ENCODE data around the gene NPAS3. TPM values are rescaled to one million over a fixed set of nuclear protein-coding genes. Genes with fewer than 3 reads are reported as not detected.
A peak's percentile ranks its signal among the peaks of the same experiment; 100 is the strongest.

The NPAS3 gene
- total and polyA plus RNA-seq, 2 of the 13 experiments (the other 11 are each of a cell fraction or from before 2014, with no cell fraction given) = not detected

- intact Hi-C loops (cut with micrococcal nuclease; ENCODE audit: unreplicated experiment) = no loop called here
- Histone ChIP-seq H3K9me3 (ENCODE audit: low read length) (no peaks in the 10 kb centered on the region), H3K4me3 (replicated peaks in 1 of 3; ENCODE audit: insufficient read depth in 1 of 3, low read depth in 2 of 3, low read length in 3 of 3) (no peak overlapping the region), H3K9ac (ENCODE audit: insufficient read depth, low read depth, low read length) (no peak overlapping the region), H3K4me1 (ENCODE audit: insufficient read depth, low read length) (no peaks in the 10 kb centered on the region), H3K4me2 (ENCODE audit: low read depth, low read length) (no peak overlapping the region), H2AFZ (ENCODE audit: low read length) (no peak overlapping the region), H3K36me3 (replicated peaks in 1 of 2; ENCODE audit: control insufficient read depth in 1 of 2, insufficient read depth in 2 of 2, low read length in 2 of 2) (no peaks in the 10 kb centered on the region), H3K27ac (ENCODE audit: extremely low read length, insufficient read depth, low read length) (no peak overlapping the region), H3K79me2 (ENCODE audit: insufficient read depth, low read length) (no peaks in the 10 kb centered on the region), H4K20me1 (ENCODE audit: insufficient read depth, low read length) (no peaks in the 10 kb centered on the region), H3K27me3 (ENCODE audit: control insufficient read depth in 1 of 2, insufficient read depth in 2 of 2, low read length in 2 of 2) (peaks cover 2 to 11% of the 10 kb centered on the region in 2 experiments; a peak in 2 of 5 replicates)
- TF ChIP-seq RBM39 (IDR thresholded peaks at IDR 0.05; ENCODE audit: low read depth, low read length, poor library complexity, severe bottlenecking) (no peak), ZNF280D (CRISPR knock-in tag; IDR thresholded peaks at IDR 0.05) (no peak), SIN3B (IDR thresholded peaks at IDR 0.05; ENCODE audit: low read length) (no peak)
- 13% methylated on average over 3 of the region's 3 CpGs for WGBS (ENCODE audit: low lambda C conversion rate)
- no peak for ATAC-seq
- ChIA-PET POLR2A (no interaction called here), CTCF (ENCODE audit: low intra/inter-chr PET ratio, low total read pairs) (no interaction called here)
- BruUV-seq (replicated peaks) = no TSS peak
- no peak for DNase-seq (ENCODE audit: low spot score)
- in situ Hi-C loops (cut with HindIII; ENCODE audit: extremely low pct_ligation_motif_present, low pct_unique_long_range_greater_than_20kb) = no loop called here
- no peak for FAIRE-seq
These were observed 795.7 kb downstream of the NPAS3 start for GRCh38 chr14:33734387-33734786.

- intact Hi-C loops (cut with micrococcal nuclease; ENCODE audit: unreplicated experiment) = no loop called here
- no peak for FAIRE-seq
- WGBS (ENCODE audit: low lambda C conversion rate) = 2% methylated on average over 3 of the region's 3 CpGs
- TF ChIP-seq NR2C2 (CRISPR knock-in tag; IDR thresholded peaks at IDR 0.05; ENCODE audit: borderline replicate concordance) = no peak
- Histone ChIP-seq H3K36me3 (replicated peaks in 1 of 2; ENCODE audit: control insufficient read depth in 1 of 2, insufficient read depth in 2 of 2, low read length in 2 of 2) (no peaks in the 10 kb centered on the region), H3K9me3 (ENCODE audit: low read length) (no peaks in the 10 kb centered on the region), H4K20me1 (ENCODE audit: insufficient read depth, low read length) (no peaks in the 10 kb centered on the region), H3K27ac (ENCODE audit: extremely low read length, insufficient read depth, low read length) (no peak overlapping the region), H2AFZ (ENCODE audit: low read length) (no peak overlapping the region), H3K4me3 (replicated peaks in 1 of 3; ENCODE audit: insufficient read depth in 1 of 3, low read depth in 2 of 3, low read length in 3 of 3) (no peak overlapping the region), H3K79me2 (ENCODE audit: insufficient read depth, low read length) (no peaks in the 10 kb centered on the region), H3K27me3 (ENCODE audit: control insufficient read depth in 1 of 2, insufficient read depth in 2 of 2, low read length in 2 of 2) (peaks cover 2 to 11% of the 10 kb centered on the region in 2 experiments; a peak in 1 of 5 replicates), H3K4me1 (ENCODE audit: insufficient read depth, low read length) (no peaks in the 10 kb centered on the region), H3K4me2 (ENCODE audit: low read depth, low read length) (no peak overlapping the region), H3K9ac (ENCODE audit: insufficient read depth, low read depth, low read length) (no peak overlapping the region)
- no TSS peak for BruUV-seq (replicated peaks)
- no peak for DNase-seq (ENCODE audit: low spot score)
- ATAC-seq = peak; percentile 28; the same call in 1 of the 3 replicates
- CTCF ChIA-PET (ENCODE audit: low intra/inter-chr PET ratio, low total read pairs) = no interaction called here
- in situ Hi-C loops (cut with HindIII; ENCODE audit: extremely low pct_ligation_motif_present, low pct_unique_long_range_greater_than_20kb) = no loop called here
- POLR2A ChIA-PET = no interaction called here
These were observed 797.7 kb downstream of the NPAS3 start for GRCh38 chr14:33736299-33736825.

Data from HepG2 (cell line).